Measurements from ENCODE around the gene CCDC57.

CCDC57 gene

GRCh38 chr17:82086941-82087906, 125.4 kb downstream of the CCDC57 start:
- no peak for DNase-seq
- no peaks in the 10 kb centered on the region for H3K27me3 ChIP-seq (replicated peaks)
- peaks cover 99% of the 10 kb centered on the region for H3K36me3 ChIP-seq (replicated peaks)
- no peak for TF ChIP-seq CTCF (IDR thresholded peaks at IDR 0.05; ENCODE audit: low read depth, low read length, missing control alignments)
- H3K27ac ChIP-seq = no peak overlapping the region
- in situ Hi-C loops (cut with HindIII; ENCODE audit: low pct_ligation_motif_present, low sequenced_read_pairs) = no loop called here
- no peak overlapping the region for H3K4me3 ChIP-seq (ENCODE audit: low read depth, low read length)

GRCh38 chr17:82085931-82086764, 126.5 kb downstream of the CCDC57 start:
- no peak for TF ChIP-seq CTCF (IDR thresholded peaks at IDR 0.05; ENCODE audit: low read depth, low read length, missing control alignments)
- Histone ChIP-seq H3K4me3 (ENCODE audit: low read depth, low read length) (no peak overlapping the region), H3K27ac (no peak overlapping the region), H3K36me3 (replicated peaks) (peaks cover 97% of the 10 kb centered on the region), H3K27me3 (replicated peaks) (no peaks in the 10 kb centered on the region)
- in situ Hi-C loops (cut with HindIII; ENCODE audit: low pct_ligation_motif_present, low sequenced_read_pairs) = no loop called here
- no peak for DNase-seq

DNA sequence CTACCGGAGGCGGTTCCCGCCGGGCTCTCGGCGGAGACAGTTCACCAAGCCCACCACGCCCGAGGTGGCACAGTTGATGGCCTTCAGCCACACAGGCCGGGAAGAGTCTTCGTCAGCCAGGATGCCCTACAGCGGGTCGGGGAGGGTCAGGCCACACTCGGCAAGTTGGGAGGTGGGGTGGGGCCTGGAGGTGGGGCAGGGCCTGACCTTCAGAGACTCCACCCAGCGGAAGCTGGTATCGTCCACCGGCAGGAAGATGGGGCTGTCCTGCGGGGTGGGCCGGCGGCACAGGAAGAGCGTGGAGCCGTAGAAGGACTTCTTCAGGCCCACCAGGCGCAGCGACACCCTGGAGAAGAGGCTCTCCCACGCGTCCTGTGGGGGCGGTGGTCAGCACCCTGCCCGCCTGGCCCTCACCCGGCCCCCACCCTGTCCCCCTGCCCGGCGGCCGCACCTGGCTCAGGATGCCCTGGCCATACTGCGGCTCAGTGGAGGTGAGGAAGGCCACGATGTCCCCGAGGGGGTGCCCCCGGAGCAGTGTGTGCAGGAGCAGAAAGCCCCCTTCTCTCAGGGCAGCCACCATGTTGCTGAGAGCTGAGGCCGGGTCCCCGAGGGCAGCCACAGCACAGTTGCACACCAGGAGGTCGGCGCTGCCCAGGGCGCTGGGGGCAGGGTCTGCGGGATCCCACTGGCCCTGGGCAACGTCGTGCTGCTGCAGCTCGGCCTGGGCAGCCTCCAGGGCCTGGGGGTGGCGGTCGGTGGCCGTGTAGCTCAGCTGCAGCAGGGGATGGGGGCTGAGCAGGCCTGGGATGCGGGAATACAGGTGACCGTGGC, 127.4 kb downstream of the CCDC57 start:
- Histone ChIP-seq H3K27me3 (replicated peaks) (no peaks in the 10 kb centered on the region), H3K36me3 (replicated peaks) (peaks cover 96% of the 10 kb centered on the region), H3K4me3 (ENCODE audit: low read depth, low read length) (no peak overlapping the region), H3K27ac (no peak overlapping the region)
- in situ Hi-C loops (cut with HindIII; ENCODE audit: low pct_ligation_motif_present, low sequenced_read_pairs) = no loop called here
- no peak for DNase-seq
- no peak for TF ChIP-seq CTCF (IDR thresholded peaks at IDR 0.05; ENCODE audit: low read depth, low read length, missing control alignments)

GRCh38 chr17:82084373-82085030, 128.1 kb downstream of the CCDC57 start:
- Histone ChIP-seq H3K27me3 (replicated peaks) (no peaks in the 10 kb centered on the region), H3K4me3 (ENCODE audit: low read depth, low read length) (no peak overlapping the region), H3K27ac (no peak overlapping the region), H3K36me3 (replicated peaks) (peaks cover 96% of the 10 kb centered on the region)
- no peak for DNase-seq
- in situ Hi-C loops (cut with HindIII; ENCODE audit: low pct_ligation_motif_present, low sequenced_read_pairs) = no loop called here
- no peak for TF ChIP-seq CTCF (IDR thresholded peaks at IDR 0.05; ENCODE audit: low read depth, low read length, missing control alignments)
